Stimulated activated naive B cell treated with anti-CD40 and anti-IgM and Interleukin-4, amounts not matched to agents 10 μg/mL and 1 μg/mL and 100 μg/mL, for 72 hours (primary cell): ENCODE results near the gene LILRB1.
"Not testable (repeated sequence)": the region's sequence is repeated elsewhere in the genome, so short reads cannot be mapped to it uniquely, and the experiment has no call there.

Source experiments
- ATAC-seq, 2 donors: fragments of 150-1000 bp; cut with Tn5 transposase; replicated peaks; 2 replicates each; pipeline ENCODE4 v1.10.0; 2021; ENCODE audit warnings: moderate library complexity in 1 of 2
- DNase-seq: peaks from one replicate; pipeline ENCODE4 v3.0.0; 2021
- H3K27ac Mint-ChIP-seq: one replicate; pipeline ENCODE4 v1.8.0; 2022; ENCODE audit warnings: mild to moderate bottlenecking, mixed read lengths
- H3K27me3 Mint-ChIP-seq, 2 donors: one replicate each; pipeline ENCODE4 v1.8.0; 2022; ENCODE audit warnings: mixed read lengths in 2 of 2
- H3K36me3 Mint-ChIP-seq, 2 donors: one replicate each; pipeline ENCODE4 v1.8.0; 2022; ENCODE audit warnings: mixed read lengths in 2 of 2, mild to moderate bottlenecking in 1 of 2
- H3K4me1 Mint-ChIP-seq, 2 donors: one replicate each; pipeline ENCODE4 v1.8.0; 2022; ENCODE audit warnings: mixed read lengths in 2 of 2, mild to moderate bottlenecking in 1 of 2
- H3K4me3 Mint-ChIP-seq, 2 donors: one replicate each; pipeline ENCODE4 v1.8.0; 2022; ENCODE audit warnings: mild to moderate bottlenecking in 2 of 2, mixed read lengths in 2 of 2, moderate library complexity in 1 of 2
- H3K9me3 Mint-ChIP-seq, 2 donors: one replicate each; pipeline ENCODE4 v1.8.0; 2022; ENCODE audit warnings: mixed read lengths in 2 of 2, mild to moderate bottlenecking in 1 of 2

LILRB1 gene

DNA sequence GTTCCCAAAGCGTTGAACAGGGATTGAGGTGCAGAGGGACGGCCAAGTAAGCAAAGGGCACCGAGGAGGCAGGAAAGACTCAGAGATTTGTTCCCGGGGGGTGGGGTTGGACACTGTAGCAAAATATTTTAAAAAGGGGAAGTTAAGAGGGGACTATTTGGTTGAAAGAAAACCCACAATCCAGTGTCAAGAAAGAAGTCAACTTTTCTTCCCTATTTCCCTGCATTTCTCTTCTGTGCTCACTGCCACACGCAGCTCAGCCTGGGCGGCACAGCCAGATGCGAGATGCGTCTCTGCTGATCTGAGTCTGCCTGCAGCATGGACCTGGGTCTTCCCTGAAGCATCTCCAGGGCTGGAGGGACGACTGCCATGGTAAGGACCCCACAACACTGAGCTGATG is at the start of gene LILRB1:
TSS of gene LILRB1 (plus strand) at position 223 of the 400 bp plus-strand sequence. CDS start 590 bp downstream, outside the sequence.
- Mint-ChIP-seq H3K4me1 (peaks cover 64 to 80% of the 10 kb centered on the region in 2 donors), H3K36me3 (peaks cover 50 to 74% of the 10 kb centered on the region in 2 donors), H3K27ac (peak within 1 kb of the TSS; percentile 91), H3K4me3 (peak within 1 kb of the TSS; percentile 81 to 86)
- not testable (repeated sequence) for DNase-seq, H3K27me3 Mint-ChIP-seq, H3K9me3 Mint-ChIP-seq
- peak; percentile 43 to 48 for ATAC-seq

DNA sequence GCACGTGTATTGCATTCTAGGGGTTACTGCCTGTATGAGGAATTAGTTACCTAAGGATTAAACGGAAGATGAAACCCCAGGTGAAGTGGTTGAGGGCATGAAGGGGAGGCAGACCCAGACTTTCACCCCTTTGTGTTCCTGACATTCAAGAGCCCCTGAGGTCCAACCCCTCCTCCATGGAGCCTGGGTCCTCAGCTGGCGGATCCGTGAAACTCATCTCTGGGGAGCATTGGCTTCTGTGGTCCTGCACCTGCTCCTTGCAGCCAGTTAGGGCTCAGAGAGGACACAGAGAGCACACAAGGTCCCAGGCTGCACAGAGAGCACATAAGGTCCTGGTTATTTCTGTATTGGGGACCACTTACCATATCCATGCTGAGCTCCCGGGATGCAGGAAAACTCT is 43.9 kb upstream of the LILRB1 start:
- peak overlapping the region; percentile 48 for H3K27ac Mint-ChIP-seq
- no peak overlapping the region for H3K4me3 Mint-ChIP-seq
- ATAC-seq (no peak), DNase-seq (no peak)
- H3K36me3 Mint-ChIP-seq: peaks cover 5 to 6% of the 10 kb centered on the region in 2 donors
- peaks cover 0 to 9% of the 10 kb centered on the region in 2 donors for H3K27me3 Mint-ChIP-seq
- H3K9me3 Mint-ChIP-seq: peaks cover 0 to 10% of the 10 kb centered on the region in 2 donors
- H3K4me1 Mint-ChIP-seq: peaks cover 3 to 11% of the 10 kb centered on the region in 2 donors

GRCh38 chr19:54587026-54587425 is 43.3 kb upstream of the LILRB1 start:
- ATAC-seq: no peak
- Mint-ChIP-seq H3K9me3 (peaks cover 0 to 10% of the 10 kb centered on the region in 2 donors), H3K27ac (no peak overlapping the region)

DNA sequence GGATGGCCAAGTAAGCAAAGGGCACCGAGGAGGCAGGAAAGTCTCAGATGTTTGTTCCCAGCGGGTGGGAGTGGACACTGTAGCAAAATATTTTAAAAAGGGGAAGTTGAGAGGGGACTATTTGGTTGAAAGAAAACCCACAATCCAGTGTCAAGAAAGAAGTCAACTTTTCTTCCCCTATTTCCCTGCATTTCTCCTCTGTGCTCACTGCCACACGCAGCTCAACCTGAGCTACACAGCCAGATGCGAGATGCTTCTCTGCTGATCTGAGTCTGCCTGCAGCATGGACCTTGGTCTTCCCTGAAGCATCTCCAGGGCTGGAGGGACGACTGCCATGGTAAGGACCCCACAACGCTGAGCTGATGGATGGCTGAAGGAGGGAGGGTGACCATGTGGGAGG is 36.8 kb upstream of the LILRB1 start, which contains the start of gene LILRA1:
TSS of gene LILRA1 (plus strand) at position 188 of the 400 bp plus-strand sequence. CDS start 613 bp downstream, outside the sequence.
- not testable (repeated sequence) for H3K9me3 Mint-ChIP-seq, H3K36me3 Mint-ChIP-seq, DNase-seq
- H3K27me3 Mint-ChIP-seq: peaks cover 0 to 22% of the 10 kb centered on the region in 2 donors
- ATAC-seq: peak; percentile 79 to 85
- H3K27ac Mint-ChIP-seq: peak within 1 kb of the TSS; percentile 88
- H3K4me3 Mint-ChIP-seq: peak within 1 kb of the TSS; percentile 87
- H3K4me1 Mint-ChIP-seq: peaks cover 27 to 43% of the 10 kb centered on the region in 2 donors

More at GRCh38 chr19:54587026-54587425, 43.3 kb upstream of the LILRB1 start:
- no peak for DNase-seq
- H3K4me3 Mint-ChIP-seq: no peak overlapping the region
- H3K36me3 Mint-ChIP-seq: peaks cover 5 to 6% of the 10 kb centered on the region in 2 donors
- peaks cover 7 to 17% of the 10 kb centered on the region in 2 donors for H3K4me1 Mint-ChIP-seq
- peaks cover 0 to 9% of the 10 kb centered on the region in 2 donors for H3K27me3 Mint-ChIP-seq

DNA sequence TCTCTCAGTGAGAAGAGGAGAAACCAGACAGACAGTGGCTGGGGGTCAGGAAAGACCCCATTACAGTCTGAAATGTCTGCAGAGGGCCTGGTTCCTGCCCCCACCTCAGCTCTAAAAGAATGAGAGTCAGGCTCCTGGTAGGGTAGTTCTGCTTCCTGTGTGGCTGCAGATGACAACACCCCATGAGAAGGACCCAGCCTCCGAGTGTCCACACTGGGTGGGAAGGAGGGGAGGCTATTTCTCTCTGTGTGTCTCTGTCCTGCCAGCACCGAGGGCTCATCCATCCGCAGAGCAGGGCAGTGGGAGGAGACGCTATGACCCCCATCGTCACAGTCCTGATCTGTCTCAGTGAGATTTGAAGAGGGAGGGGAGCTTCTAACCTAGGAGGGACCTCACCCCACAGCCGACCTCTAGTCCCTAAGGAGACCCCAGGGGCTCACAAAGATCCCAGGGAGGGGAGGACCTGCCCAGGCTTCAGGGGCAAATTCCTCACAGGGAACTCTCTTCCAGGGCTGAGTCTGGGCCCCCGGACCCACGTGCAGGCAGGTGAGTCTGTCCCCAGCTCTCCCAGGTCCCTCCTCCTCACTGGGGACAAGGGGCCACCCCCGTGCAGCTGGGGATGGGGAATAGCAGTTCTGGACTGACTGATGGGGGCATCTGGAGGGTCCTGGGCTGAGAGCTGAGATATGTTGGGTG is 36.2 kb upstream of the LILRB1 start:
- not testable (repeated sequence) for H3K36me3 Mint-ChIP-seq

GRCh38 chr19:54594737-54595136 is 35.5 kb upstream of the LILRB1 start:
- DNase-seq (no peak), ATAC-seq (no peak)
- Mint-ChIP-seq H3K4me1 (peaks cover 27 to 43% of the 10 kb centered on the region in 2 donors), H3K27ac (no peak overlapping the region), H3K27me3 (peaks cover 0 to 22% of the 10 kb centered on the region in 2 donors), H3K9me3 (peaks cover 0 to 4% of the 10 kb centered on the region in 2 donors), H3K4me3 (no peak overlapping the region), H3K36me3 (peaks cover 0 to 3% of the 10 kb centered on the region in 2 donors)

More for the DNA sequence above, 36.2 kb upstream of the LILRB1 start:
- H3K4me1 Mint-ChIP-seq: peaks cover 27 to 43% of the 10 kb centered on the region in 2 donors
- not testable (repeated sequence) for DNase-seq, H3K9me3 Mint-ChIP-seq
- ATAC-seq: peak; percentile 57 to 63
- peaks cover 0 to 22% of the 10 kb centered on the region in 2 donors for H3K27me3 Mint-ChIP-seq
- H3K4me3 Mint-ChIP-seq: peak overlapping the region; percentile 87
- H3K27ac Mint-ChIP-seq: peak overlapping the region; percentile 65

GRCh38 chr19:54595680-54596436 is 34.4 kb upstream of the LILRB1 start:
- H3K4me3 Mint-ChIP-seq, H3K9me3 Mint-ChIP-seq, ATAC-seq, DNase-seq, H3K36me3 Mint-ChIP-seq: not testable (repeated sequence)
- peaks cover 30 to 53% of the 10 kb centered on the region in 2 donors for H3K4me1 Mint-ChIP-seq
- H3K27ac Mint-ChIP-seq: peak overlapping the region; percentile 47
- peaks cover 0 to 27% of the 10 kb centered on the region in 2 donors for H3K27me3 Mint-ChIP-seq

DNA sequence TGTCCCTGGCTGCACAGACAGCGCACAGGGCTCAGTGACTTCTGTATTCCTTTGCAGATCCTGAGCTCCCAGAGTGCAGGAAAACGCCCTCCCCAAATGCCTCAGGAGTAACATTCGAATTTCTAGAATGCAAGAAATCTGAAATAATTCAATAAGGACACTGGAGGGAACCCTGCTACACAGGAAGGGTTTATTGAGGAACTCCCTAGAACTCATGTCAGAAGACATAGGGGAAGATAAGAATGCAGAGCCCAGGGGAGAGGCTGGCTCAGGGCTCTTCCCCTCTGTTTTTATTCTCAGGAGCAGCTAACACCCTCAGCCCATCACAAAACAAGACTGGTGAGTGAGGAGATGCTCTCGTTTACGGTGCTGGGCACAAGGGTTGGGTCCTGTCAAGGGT is 30.1 kb upstream of the LILRB1 start:
- Mint-ChIP-seq H3K27me3 (peaks cover 0 to 27% of the 10 kb centered on the region in 2 donors), H3K27ac (no peak overlapping the region), H3K4me1 (peaks cover 9 to 22% of the 10 kb centered on the region in 2 donors), H3K4me3 (no peak overlapping the region), H3K9me3 (peaks cover 3% of the 10 kb centered on the region in 2 donors), H3K36me3 (peaks cover 3 to 6% of the 10 kb centered on the region in 2 donors)
- no peak for DNase-seq
- ATAC-seq: no peak

DNA sequence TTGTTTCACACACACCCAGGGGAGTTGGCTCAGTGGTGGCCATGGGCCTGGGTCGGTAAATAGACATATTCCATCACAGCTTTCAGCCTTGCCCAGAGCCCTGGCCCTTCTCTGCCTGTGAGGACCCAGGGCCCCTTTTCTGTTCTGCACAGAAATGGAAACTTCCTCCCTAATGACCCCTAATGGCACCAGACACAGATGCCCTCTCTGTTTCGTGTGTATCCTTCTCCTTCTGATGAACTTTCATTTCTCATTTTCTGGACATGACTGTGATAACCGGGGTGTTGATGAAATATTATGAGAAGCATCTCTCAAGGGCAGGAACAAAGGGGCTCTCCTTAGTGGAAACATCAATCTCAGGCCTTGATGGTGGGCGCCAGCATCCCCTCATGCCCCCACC is 24.1 kb upstream of the LILRB1 start:
- Mint-ChIP-seq H3K27me3 (peaks cover 0 to 2% of the 10 kb centered on the region in 2 donors), H3K36me3 (peaks cover 6 to 15% of the 10 kb centered on the region in 2 donors), H3K9me3 (peaks cover 10 to 11% of the 10 kb centered on the region in 2 donors), H3K4me3 (peak overlapping the region; percentile 50 to 80), H3K27ac (peak overlapping the region; percentile 96), H3K4me1 (peaks cover 40 to 62% of the 10 kb centered on the region in 2 donors)
- ATAC-seq (peak; percentile 73 to 76), DNase-seq (peak; percentile 38)

GRCh38 chr19:54606891-54607784 is 23.1 kb upstream of the LILRB1 start:
- peak; percentile 69 for DNase-seq
- peak; percentile 85 to 90 for ATAC-seq
- Mint-ChIP-seq H3K27ac (peak overlapping the region; percentile 96), H3K36me3 (peaks cover 6 to 15% of the 10 kb centered on the region in 2 donors), H3K27me3 (no peaks in the 10 kb centered on the region), H3K9me3 (peaks cover 10 to 11% of the 10 kb centered on the region in 2 donors), H3K4me3 (peak overlapping the region; percentile 76 to 80), H3K4me1 (peaks cover 42 to 70% of the 10 kb centered on the region in 2 donors)

- H3K27me3 Mint-ChIP-seq: no peaks in the 10 kb centered on the region
- DNase-seq: no peak
- H3K36me3 Mint-ChIP-seq: peaks cover 8 to 18% of the 10 kb centered on the region in 2 donors
- H3K4me3 Mint-ChIP-seq: peak overlapping the region; percentile 15 to 80
- peaks cover 47 to 76% of the 10 kb centered on the region in 2 donors for H3K4me1 Mint-ChIP-seq
- ATAC-seq: no peak
- H3K27ac Mint-ChIP-seq: peak overlapping the region; percentile 96
- peaks cover 10 to 11% of the 10 kb centered on the region in 2 donors for H3K9me3 Mint-ChIP-seq
Measured at GRCh38 chr19:54607785-54608150, 22.5 kb upstream of the LILRB1 start.

DNA sequence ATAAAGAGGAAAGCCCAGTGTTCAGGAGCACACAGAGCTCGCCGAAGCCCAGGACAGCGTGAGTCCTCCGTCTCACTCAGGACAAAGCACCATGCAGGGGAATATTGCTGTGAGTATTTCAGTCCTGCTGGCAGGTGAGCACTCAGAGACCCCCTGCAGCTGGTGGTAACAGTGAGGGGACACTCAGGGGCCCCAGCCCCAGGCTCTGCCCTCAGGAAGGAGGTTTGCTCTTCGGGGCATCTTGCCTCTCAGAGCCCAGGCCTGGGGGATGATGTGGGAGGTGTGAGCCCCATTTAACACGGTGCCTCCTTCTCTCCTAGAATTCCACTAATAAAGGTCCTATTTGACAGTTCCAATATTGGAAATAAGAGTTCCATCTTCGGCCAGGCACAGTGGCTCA is 22.1 kb upstream of the LILRB1 start:
- Mint-ChIP-seq H3K4me1 (peaks cover 49 to 81% of the 10 kb centered on the region in 2 donors), H3K9me3 (peaks cover 10 to 11% of the 10 kb centered on the region in 2 donors), H3K27ac (peak overlapping the region; percentile 37), H3K4me3 (peak overlapping the region in 1 of 2 donors; percentile 15), H3K27me3 (no peaks in the 10 kb centered on the region), H3K36me3 (peaks cover 8 to 18% of the 10 kb centered on the region in 2 donors)
- DNase-seq (no peak), ATAC-seq (no peak)

DNA sequence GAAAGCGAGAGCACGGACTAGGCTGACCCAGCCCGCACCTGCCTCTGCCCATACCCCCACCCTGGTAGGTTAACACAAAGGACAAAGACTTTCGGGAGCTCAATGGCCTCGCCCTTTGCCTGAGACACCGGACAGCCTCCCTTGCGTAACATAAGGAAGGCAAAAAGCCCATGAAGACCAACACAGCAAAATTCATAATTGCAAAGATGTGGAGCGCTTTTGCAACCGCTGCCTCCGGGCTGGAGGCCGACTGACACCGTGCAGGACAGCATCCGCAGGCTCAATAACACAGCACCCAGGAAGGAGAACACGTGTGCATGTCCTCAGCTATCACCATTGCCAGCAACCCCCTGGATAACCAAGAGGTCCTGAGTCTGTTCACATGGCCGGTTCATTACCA is 21.5 kb upstream of the LILRB1 start:
- Mint-ChIP-seq H3K36me3 (peaks cover 8 to 19% of the 10 kb centered on the region in 2 donors), H3K4me3 (no peak overlapping the region), H3K9me3 (peaks cover 11 to 12% of the 10 kb centered on the region in 2 donors), H3K27me3 (no peaks in the 10 kb centered on the region), H3K27ac (peak overlapping the region; percentile 37), H3K4me1 (peaks cover 53 to 87% of the 10 kb centered on the region in 2 donors)
- DNase-seq: no peak
- no peak for ATAC-seq
